BE2C (cell line): ENCODE measurements around the gene DOCK2.

Source experiments
- DNase-seq: peaks from one replicate; pipeline ENCODE4 v3.0.0-alpha.2; 2020
- H3K27me3 ChIP-seq: fragments of 250-450 bp; sonication (Bioruptor Pico); 2 replicates; pipeline ENCODE4 v1.5.1; 2020; ENCODE audit warnings: mild to moderate bottlenecking
- H3K36me3 ChIP-seq: fragments of 250-450 bp; sonication (Bioruptor Pico); 2 replicates; pipeline ENCODE4 v1.5.1; 2020; ENCODE audit warnings: mild to moderate bottlenecking
- H3K4me1 ChIP-seq: fragments of 250-450 bp; sonication (Bioruptor Pico); 2 replicates; pipeline ENCODE4 v1.5.1; 2020
- H3K4me3 ChIP-seq: 2 replicates; pipeline ENCODE4 v1.5.1; 2011; ENCODE audit warnings: low read depth, low read length
- H3K9me3 ChIP-seq: fragments of 250-450 bp; sonication (Bioruptor Pico); 2 replicates; pipeline ENCODE4 v1.5.1; 2020
- CTCF ChIP-seq: IDR thresholded peaks from 2 replicates; pipeline ENCODE4 v1.5.1; 2012; ENCODE audit warnings: mild to moderate bottlenecking, low read depth, low read length

DOCK2 gene

GRCh38 chr5:170095646-170096045 is 458.6 kb downstream of the DOCK2 start:
- Histone ChIP-seq H3K27me3 (no peaks in the 10 kb centered on the region), H3K9me3 (no peaks in the 10 kb centered on the region), H3K4me1 (no peaks in the 10 kb centered on the region), H3K4me3 (no peak overlapping the region), H3K36me3 (no peaks in the 10 kb centered on the region)
- DNase-seq = no peak
- TF ChIP-seq CTCF = no peak

GRCh38 chr5:170097934-170098333 is 460.9 kb downstream of the DOCK2 start:
- Histone ChIP-seq H3K4me3 (no peak overlapping the region), H3K27me3 (no peaks in the 10 kb centered on the region), H3K9me3 (no peaks in the 10 kb centered on the region), H3K4me1 (no peaks in the 10 kb centered on the region), H3K36me3 (no peaks in the 10 kb centered on the region)
- no peak for DNase-seq
- TF ChIP-seq CTCF = no peak

GRCh38 chr5:170100066-170100943 is 463.2 kb downstream of the DOCK2 start:
- Histone ChIP-seq H3K4me1 (no peaks in the 10 kb centered on the region), H3K27me3 (no peaks in the 10 kb centered on the region), H3K36me3 (no peaks in the 10 kb centered on the region), H3K4me3 (no peak overlapping the region), H3K9me3 (no peaks in the 10 kb centered on the region)
- DNase-seq = peak; percentile 76
- TF ChIP-seq CTCF = peak; percentile 73

- Histone ChIP-seq H3K4me1 (no peaks in the 10 kb centered on the region), H3K27me3 (no peaks in the 10 kb centered on the region), H3K9me3 (no peaks in the 10 kb centered on the region), H3K36me3 (no peaks in the 10 kb centered on the region), H3K4me3 (no peak overlapping the region)
- no peak for TF ChIP-seq CTCF
- no peak for DNase-seq
Measured at GRCh38 chr5:170103447-170103846, 466.4 kb downstream of the DOCK2 start.

- no peak for TF ChIP-seq CTCF
- H3K9me3 ChIP-seq = no peaks in the 10 kb centered on the region
- H3K4me1 ChIP-seq = no peaks in the 10 kb centered on the region
- DNase-seq = no peak
- no peaks in the 10 kb centered on the region for H3K36me3 ChIP-seq
- no peak overlapping the region for H3K4me3 ChIP-seq
- H3K27me3 ChIP-seq = no peaks in the 10 kb centered on the region
Measured at GRCh38 chr5:170104299-170104698, 467.2 kb downstream of the DOCK2 start.

GRCh38 chr5:170104710-170105109 is 467.6 kb downstream of the DOCK2 start:
- DNase-seq = no peak
- H3K36me3 ChIP-seq = no peaks in the 10 kb centered on the region
- no peak for TF ChIP-seq CTCF
- H3K4me3 ChIP-seq = no peak overlapping the region
- H3K27me3 ChIP-seq = no peaks in the 10 kb centered on the region
- H3K9me3 ChIP-seq = no peaks in the 10 kb centered on the region
- H3K4me1 ChIP-seq = no peaks in the 10 kb centered on the region
